CD8-positive, alpha-beta memory T cell (primary cell): ENCODE measurements around the gene SMTNL2. TPM values are rescaled to one million over a fixed set of nuclear protein-coding genes. Genes with fewer than 3 reads are reported as not detected.
A peak's percentile ranks its signal among the peaks of the same experiment; 100 is the strongest.
"Not testable (repeated sequence)": the region's sequence is repeated elsewhere in the genome, so short reads cannot be mapped to it uniquely, and the experiment has no call there.

ENCODE experiments used
- CTCF ChIA-PET: fragments of 350-600 bp; sonication (Branson Sonifier 250); formaldehyde crosslinking; loops from one replicate; lab custom pipeline; 2021; ENCODE audit warnings: antibody characterized with exemption; lab: Charles Lee
- POLR2A ChIA-PET: fragments of 350-600 bp; sonication (Branson Sonifier 250); formaldehyde crosslinking; loops from one replicate; lab custom pipeline; 2021; ENCODE audit warnings: antibody characterized with exemption; lab: Charles Lee
- DNase-seq, 5 donors: peaks; one replicate each; pipeline versions ENCODE4 v3.0.0 to v3.0.0-alpha.2; 2020 to 2022; ENCODE audit warnings: mixed read lengths in 1 of 5
- H3K27ac ChIP-seq: one replicate; pipeline ENCODE4 v1.7.0; 2013; ENCODE audit warnings: low read depth, mild to moderate bottlenecking, low read length, moderate library complexity
- H3K27me3 ChIP-seq: 2 replicates; pipeline ENCODE4 v1.7.0; 2013; ENCODE audit warnings: low read length, mild to moderate bottlenecking; ENCODE audit not compliant: insufficient read depth, poor library complexity, severe bottlenecking
- H3K36me3 ChIP-seq: 2 replicates; pipeline ENCODE4 v1.7.0; 2013; ENCODE audit warnings: mild to moderate bottlenecking, low read length, moderate library complexity; ENCODE audit not compliant: insufficient read depth
- H3K4me1 ChIP-seq: 2 replicates; pipeline ENCODE4 v1.7.0; 2013; ENCODE audit warnings: mild to moderate bottlenecking, low read length, moderate library complexity; ENCODE audit not compliant: insufficient read depth
- H3K4me3 ChIP-seq: 2 replicates; pipeline ENCODE4 v1.7.0; 2013; ENCODE audit warnings: mild to moderate bottlenecking, low read length
- H3K9me3 ChIP-seq: 2 replicates; pipeline ENCODE4 v1.7.0; 2013; ENCODE audit warnings: mild to moderate bottlenecking, low read length
- H3K27ac Mint-ChIP-seq, 8 donors: one replicate each; pipeline ENCODE4 v1.8.0; 2020 to 2021; ENCODE audit warnings: mixed read lengths in 8 of 8, mild to moderate bottlenecking in 6 of 8, inconsistent platforms in 3 of 8, moderate library complexity in 3 of 8
- H3K27me3 Mint-ChIP-seq, 2 donors: one replicate each; pipeline ENCODE4 v1.8.0; 2020 to 2021; ENCODE audit warnings: mixed read lengths in 2 of 2, mild to moderate bottlenecking in 1 of 2, moderate library complexity in 1 of 2
- H3K36me3 Mint-ChIP-seq, 3 donors: one replicate each; pipeline ENCODE4 v1.8.0; 2020 to 2021; ENCODE audit warnings: mixed read lengths in 3 of 3, inconsistent platforms in 1 of 3, mild to moderate bottlenecking in 1 of 3
- H3K4me1 Mint-ChIP-seq, 3 donors: one replicate each; pipeline ENCODE4 v1.8.0; 2020 to 2021; ENCODE audit warnings: mixed read lengths in 3 of 3, inconsistent platforms in 1 of 3, mild to moderate bottlenecking in 1 of 3
- H3K4me3 Mint-ChIP-seq, 7 donors: one replicate each; pipeline ENCODE4 v1.8.0; 2020 to 2021; ENCODE audit warnings: mixed read lengths in 7 of 7, mild to moderate bottlenecking in 6 of 7, moderate library complexity in 4 of 7, inconsistent platforms in 2 of 7
- H3K9me3 Mint-ChIP-seq, 5 donors: one replicate each; pipeline ENCODE4 v1.8.0; 2020 to 2022; ENCODE audit warnings: mixed read lengths in 5 of 5, mild to moderate bottlenecking in 3 of 5, moderate library complexity in 2 of 5, inconsistent platforms in 1 of 5
- polyA plus RNA-seq: library from polyadenylated mRNA; unstranded; fragments of 300-500 nt; fragmentation: Illumina TruSeq; gene quantifications from one replicate; pipeline ENCODE4 v1.2.3, GENCODE V29; 2021
- total RNA-seq, 2 experiments: library from RNA; stranded (reverse); gene quantifications; one replicate each; pipeline ENCODE4 v1.2.3, GENCODE V29; 2021

SMTNL2 gene
- total and polyA plus RNA-seq, 3 experiments from 2014 or later, result not detected

DNA sequence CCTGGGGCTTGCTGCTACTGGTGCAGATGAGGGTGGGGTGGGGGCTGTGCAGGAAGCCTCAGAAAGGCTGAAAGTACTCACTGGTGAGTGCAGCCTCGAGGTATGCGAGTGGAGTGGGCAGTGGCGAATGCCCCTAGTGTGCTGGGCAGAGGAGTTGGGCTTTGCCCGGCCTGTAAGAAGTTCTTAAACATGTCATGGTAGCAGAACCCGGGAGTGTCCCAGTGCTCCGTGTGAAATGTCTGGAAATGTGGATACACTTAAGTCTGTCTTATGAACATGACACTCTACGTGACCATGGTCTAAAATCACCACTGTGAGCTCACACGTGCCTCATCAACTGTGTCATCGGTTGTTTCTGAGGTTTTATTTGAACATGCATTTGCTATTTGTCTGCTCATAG is 1.7 kb downstream of the SMTNL2 start:
- Histone ChIP-seq H3K4me3 (no peak overlapping the region), H3K27ac (no peak overlapping the region), H3K36me3 (no peaks in the 10 kb centered on the region), H3K4me1 (no peaks in the 10 kb centered on the region), H3K27me3 (peaks cover 22% of the 10 kb centered on the region), H3K9me3 (no peaks in the 10 kb centered on the region)
- H3K9me3 Mint-ChIP-seq, result no peaks in the 10 kb centered on the region
- CTCF ChIA-PET, result no interaction called here
- H3K4me3 Mint-ChIP-seq, result peak overlapping the region in 2 of 7 donors; percentile 59 to 64
- peaks cover 4 to 14% (median 4%) of the 10 kb centered on the region in 3 donors for H3K4me1 Mint-ChIP-seq
- POLR2A ChIA-PET, result no interaction called here
- H3K36me3 Mint-ChIP-seq, result no peaks in the 10 kb centered on the region
- no peak for DNase-seq
- H3K27me3 Mint-ChIP-seq, result peaks cover 31 to 51% of the 10 kb centered on the region in 2 donors
- no peak overlapping the region for H3K27ac Mint-ChIP-seq

DNA sequence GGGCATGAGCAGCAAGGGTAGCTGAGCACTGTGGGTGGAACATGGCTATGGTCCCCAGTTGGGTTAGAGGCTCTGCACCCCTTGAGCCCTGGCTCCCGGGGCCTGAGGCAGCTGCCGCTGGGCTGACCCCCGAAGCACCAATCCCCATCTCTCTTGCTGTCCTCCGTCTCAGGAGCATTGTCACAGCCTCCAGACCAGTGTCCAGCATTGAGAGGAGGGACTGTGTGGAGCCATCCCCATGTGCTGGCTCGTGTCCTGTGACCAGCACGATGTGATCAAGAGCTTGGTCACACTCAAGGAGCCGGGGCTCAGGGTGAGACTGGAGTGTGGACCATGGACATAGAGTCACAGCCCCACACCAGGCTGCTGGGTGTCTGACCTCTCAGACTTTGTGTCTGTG is 2.9 kb downstream of the SMTNL2 start:
- no peaks in the 10 kb centered on the region for H3K9me3 Mint-ChIP-seq
- H3K27me3 Mint-ChIP-seq, result peaks cover 29 to 40% of the 10 kb centered on the region in 2 donors
- H3K4me3 ChIP-seq, result no peak overlapping the region
- H3K36me3 ChIP-seq, result no peaks in the 10 kb centered on the region
- DNase-seq, result no peak
- H3K36me3 Mint-ChIP-seq, result no peaks in the 10 kb centered on the region
- POLR2A ChIA-PET, result interaction anchor here (0.5 kb wide), 1 partner anchor 10 kb away, joined by 3 read pairs; no protein-coding TSS in a partner anchor
- no peaks in the 10 kb centered on the region for H3K9me3 ChIP-seq
- H3K4me1 Mint-ChIP-seq, result peaks cover 4 to 14% (median 4%) of the 10 kb centered on the region in 3 donors
- no peak overlapping the region for H3K27ac Mint-ChIP-seq
- CTCF ChIA-PET, result no interaction called here
- peaks cover 22% of the 10 kb centered on the region for H3K27me3 ChIP-seq
- no peak overlapping the region for H3K27ac ChIP-seq
- H3K4me3 Mint-ChIP-seq, result peak overlapping the region in 1 of 7 donors; percentile 5
- no peaks in the 10 kb centered on the region for H3K4me1 ChIP-seq

DNA sequence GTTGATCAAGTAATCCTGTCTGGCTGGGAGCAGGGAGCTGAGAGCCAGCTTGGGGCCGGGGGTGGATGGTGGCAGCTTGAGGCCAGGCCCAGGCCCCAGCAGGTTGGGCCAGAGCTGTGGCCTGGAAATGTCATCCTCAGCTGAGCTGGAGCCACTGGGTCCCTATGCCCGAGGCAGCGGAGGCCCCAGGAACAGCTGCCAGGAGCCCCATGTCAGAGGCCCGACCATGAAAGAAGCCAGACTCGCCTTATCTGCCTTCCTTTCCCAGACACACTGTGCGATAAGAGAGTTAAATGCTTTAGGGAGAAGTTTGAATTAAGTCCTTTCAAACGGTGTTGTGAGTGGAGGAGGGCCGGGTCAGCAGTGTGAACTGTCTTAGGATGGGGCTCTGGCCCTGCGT is 3.5 kb downstream of the SMTNL2 start:
- H3K27me3 ChIP-seq, result peaks cover 16% of the 10 kb centered on the region
- POLR2A ChIA-PET, result no interaction called here

DNA sequence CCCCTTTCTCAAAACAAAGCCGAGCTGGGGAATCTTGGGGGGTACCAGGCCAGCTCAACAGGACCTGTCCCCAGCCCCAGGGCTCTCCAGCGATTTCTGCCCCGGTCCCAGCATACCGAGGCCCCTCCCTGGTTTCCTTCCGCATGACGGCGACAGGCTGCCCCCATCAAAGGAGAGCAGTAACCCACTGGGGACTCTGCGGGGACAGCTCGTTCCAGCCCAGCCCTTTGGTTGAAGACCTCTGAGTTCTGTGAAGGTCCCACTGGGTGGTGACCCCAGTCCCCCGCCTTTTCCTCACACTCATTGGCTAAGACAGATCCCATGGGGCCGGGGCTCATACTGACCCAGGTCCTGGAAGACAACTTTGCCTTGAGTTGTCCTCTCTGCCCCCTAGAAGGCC is 4.1 kb downstream of the SMTNL2 start:
- ChIA-PET CTCF (interaction anchor here (0.9 kb wide), 1 partner anchor 21 kb away, joined by 3 read pairs; no protein-coding TSS in a partner anchor), POLR2A (no interaction called here)
- no peaks in the 10 kb centered on the region for H3K36me3 ChIP-seq
- no peaks in the 10 kb centered on the region for H3K9me3 Mint-ChIP-seq
- peaks cover 4 to 10% (median 4%) of the 10 kb centered on the region in 3 donors for H3K4me1 Mint-ChIP-seq
- H3K4me3 Mint-ChIP-seq, result no peak overlapping the region
- H3K9me3 ChIP-seq, result no peaks in the 10 kb centered on the region
- no peak overlapping the region for H3K4me3 ChIP-seq
- no peak for DNase-seq
- H3K36me3 Mint-ChIP-seq, result no peaks in the 10 kb centered on the region
- H3K27ac ChIP-seq, result no peak overlapping the region
- H3K27me3 Mint-ChIP-seq, result peaks cover 22 to 36% of the 10 kb centered on the region in 2 donors
- peak overlapping the region in 2 of 8 donors; percentile 61 to 84 for H3K27ac Mint-ChIP-seq
- H3K27me3 ChIP-seq, result peaks cover 16% of the 10 kb centered on the region
- no peaks in the 10 kb centered on the region for H3K4me1 ChIP-seq

More for the DNA sequence above, 3.5 kb downstream of the SMTNL2 start:
- no peak overlapping the region for H3K27ac Mint-ChIP-seq
- H3K9me3 Mint-ChIP-seq, result no peaks in the 10 kb centered on the region
- no peaks in the 10 kb centered on the region for H3K36me3 Mint-ChIP-seq
- H3K27me3 Mint-ChIP-seq, result peaks cover 28 to 41% of the 10 kb centered on the region in 2 donors
- H3K4me1 Mint-ChIP-seq, result peaks cover 4 to 14% (median 4%) of the 10 kb centered on the region in 3 donors
- Histone ChIP-seq H3K4me1 (no peaks in the 10 kb centered on the region), H3K27ac (no peak overlapping the region), H3K4me3 (no peak overlapping the region), H3K36me3 (no peaks in the 10 kb centered on the region), H3K9me3 (no peaks in the 10 kb centered on the region)
- H3K4me3 Mint-ChIP-seq, result no peak overlapping the region
- DNase-seq, result no peak
- CTCF ChIA-PET, result no interaction called here

DNA sequence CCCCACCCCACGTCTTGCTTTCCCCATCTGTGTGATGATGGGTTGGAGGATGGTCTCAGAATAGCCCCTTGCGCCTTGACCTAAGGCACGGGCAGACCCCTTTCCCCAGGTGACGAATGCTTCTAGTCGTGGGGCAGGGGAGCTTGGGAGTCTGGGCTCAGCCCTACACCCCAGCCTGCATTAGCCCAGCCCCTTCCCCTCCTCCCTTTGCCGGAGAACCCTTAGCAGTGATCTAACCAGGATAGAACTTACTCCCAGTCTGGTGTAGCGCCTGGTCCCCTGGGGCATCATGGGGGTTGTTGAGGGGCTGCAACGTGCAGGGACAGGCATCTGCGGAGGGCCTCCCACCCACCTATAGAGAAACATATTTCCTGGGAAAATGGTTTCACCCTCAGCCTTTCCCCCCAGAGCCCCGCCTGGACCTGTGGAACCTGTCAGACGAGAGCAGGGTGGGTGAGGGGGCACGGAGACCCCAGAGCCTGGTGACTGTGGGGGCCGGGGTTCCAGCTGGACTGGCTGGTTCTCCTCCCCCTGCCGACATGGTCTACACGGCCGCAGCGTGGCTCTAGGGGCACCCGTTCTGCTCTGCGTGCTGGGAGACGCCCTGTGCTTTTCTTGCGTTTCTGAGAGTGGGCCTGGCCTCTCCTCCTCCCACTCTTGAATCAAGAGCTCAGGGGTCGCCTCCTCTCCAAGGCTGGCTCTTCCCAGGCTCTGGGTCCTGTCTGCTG is 4.7 kb downstream of the SMTNL2 start:
- Histone ChIP-seq H3K27me3 (peaks cover 10% of the 10 kb centered on the region), H3K27ac (no peak overlapping the region), H3K4me1 (no peaks in the 10 kb centered on the region), H3K4me3 (no peak overlapping the region), H3K9me3 (no peaks in the 10 kb centered on the region), H3K36me3 (no peaks in the 10 kb centered on the region)
- peak overlapping the region in 1 of 8 donors; percentile 61 for H3K27ac Mint-ChIP-seq
- no peak overlapping the region for H3K4me3 Mint-ChIP-seq
- no peak for DNase-seq
- ChIA-PET POLR2A (no interaction called here), CTCF (interaction anchor here (0.9 kb wide), 1 partner anchor 22 kb away, joined by 3 read pairs; no protein-coding TSS in a partner anchor)
- no peaks in the 10 kb centered on the region for H3K9me3 Mint-ChIP-seq
- H3K36me3 Mint-ChIP-seq, result no peaks in the 10 kb centered on the region
- peaks cover 17 to 30% of the 10 kb centered on the region in 2 donors for H3K27me3 Mint-ChIP-seq
- H3K4me1 Mint-ChIP-seq, result peaks cover 0 to 4% (median 1%) of the 10 kb centered on the region in 3 donors

GRCh38 chr17:4590042-4590441 is 5.7 kb downstream of the SMTNL2 start:
- H3K4me1 Mint-ChIP-seq, H3K4me1 ChIP-seq, H3K9me3 Mint-ChIP-seq, DNase-seq, H3K27ac ChIP-seq, H3K36me3 Mint-ChIP-seq, CTCF ChIA-PET, POLR2A ChIA-PET, H3K4me3 ChIP-seq, H3K27ac Mint-ChIP-seq, H3K9me3 ChIP-seq, H3K4me3 Mint-ChIP-seq, H3K36me3 ChIP-seq: not testable (repeated sequence)
- H3K27me3 ChIP-seq, result peaks cover 10% of the 10 kb centered on the region
- H3K27me3 Mint-ChIP-seq, result peaks cover 17 to 29% of the 10 kb centered on the region in 2 donors

DNA sequence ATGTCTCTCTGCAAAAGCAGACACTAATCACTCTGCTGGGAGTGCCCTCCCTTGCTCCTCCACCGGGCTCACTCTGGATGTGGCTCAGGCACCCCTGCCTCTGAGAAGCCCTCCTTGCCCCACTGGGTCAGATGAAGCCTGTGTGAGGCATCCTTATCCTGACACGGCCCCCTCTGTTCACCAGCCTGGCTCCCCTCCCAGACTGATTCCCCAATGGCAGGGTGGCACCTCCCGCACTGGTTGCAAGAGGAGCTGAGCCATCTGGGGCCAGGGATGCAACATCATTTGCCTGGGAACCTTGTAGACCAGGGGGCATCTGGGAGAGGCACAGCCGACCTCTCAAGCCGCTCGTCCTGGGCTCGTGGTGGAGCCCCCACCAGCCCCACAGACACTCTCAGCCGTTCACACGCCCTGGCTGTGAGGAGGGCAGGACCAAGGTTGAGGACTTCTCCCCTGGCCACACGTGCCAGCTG is 6.7 kb downstream of the SMTNL2 start:
- POLR2A ChIA-PET, result no interaction called here
- no peak overlapping the region for H3K27ac ChIP-seq
- no peaks in the 10 kb centered on the region for H3K9me3 ChIP-seq
- Mint-ChIP-seq H3K9me3 (no peaks in the 10 kb centered on the region), H3K27me3 (peaks cover 14 to 23% of the 10 kb centered on the region in 2 donors), H3K4me1 (peaks cover 0 to 5% (median 4%) of the 10 kb centered on the region in 3 donors), H3K27ac (no peak overlapping the region), H3K4me3 (no peak overlapping the region), H3K36me3 (no peaks in the 10 kb centered on the region)
- H3K4me3 ChIP-seq, result no peak overlapping the region
- H3K4me1 ChIP-seq, result no peaks in the 10 kb centered on the region
- peaks cover under 1% of the 10 kb centered on the region for H3K27me3 ChIP-seq
- no peak for DNase-seq
- CTCF ChIA-PET, result no interaction called here
- no peaks in the 10 kb centered on the region for H3K36me3 ChIP-seq

GRCh38 chr17:4591529-4591928 is 7.2 kb downstream of the SMTNL2 start:
- Mint-ChIP-seq H3K9me3 (no peaks in the 10 kb centered on the region), H3K27me3 (peaks cover 10 to 18% of the 10 kb centered on the region in 2 donors), H3K4me1 (peaks cover 0 to 5% (median 4%) of the 10 kb centered on the region in 3 donors), H3K4me3 (no peak overlapping the region), H3K27ac (no peak overlapping the region), H3K36me3 (no peaks in the 10 kb centered on the region)
- no peaks in the 10 kb centered on the region for H3K9me3 ChIP-seq
- no peaks in the 10 kb centered on the region for H3K4me1 ChIP-seq
- no peak for DNase-seq
- CTCF ChIA-PET, result interaction anchor here (1.6 kb wide), 1 partner anchor 25 kb away, joined by 4 read pairs; no protein-coding TSS in a partner anchor
- POLR2A ChIA-PET, result no interaction called here
- H3K27me3 ChIP-seq, result no peaks in the 10 kb centered on the region
- no peaks in the 10 kb centered on the region for H3K36me3 ChIP-seq
- H3K4me3 ChIP-seq, result no peak overlapping the region
- no peak overlapping the region for H3K27ac ChIP-seq
